Retina (tissue), 1 donor: Measurements from ENCODE around the gene FUT2.
"Not testable (repeated sequence)": the region's sequence is repeated elsewhere in the genome, so short reads cannot be mapped to it uniquely, and the experiment has no call there.

Source experiments
- DNase-seq: peaks from one replicate; pipeline ENCODE4 v3.0.0-alpha.2; 2016

The FUT2 gene

DNA sequence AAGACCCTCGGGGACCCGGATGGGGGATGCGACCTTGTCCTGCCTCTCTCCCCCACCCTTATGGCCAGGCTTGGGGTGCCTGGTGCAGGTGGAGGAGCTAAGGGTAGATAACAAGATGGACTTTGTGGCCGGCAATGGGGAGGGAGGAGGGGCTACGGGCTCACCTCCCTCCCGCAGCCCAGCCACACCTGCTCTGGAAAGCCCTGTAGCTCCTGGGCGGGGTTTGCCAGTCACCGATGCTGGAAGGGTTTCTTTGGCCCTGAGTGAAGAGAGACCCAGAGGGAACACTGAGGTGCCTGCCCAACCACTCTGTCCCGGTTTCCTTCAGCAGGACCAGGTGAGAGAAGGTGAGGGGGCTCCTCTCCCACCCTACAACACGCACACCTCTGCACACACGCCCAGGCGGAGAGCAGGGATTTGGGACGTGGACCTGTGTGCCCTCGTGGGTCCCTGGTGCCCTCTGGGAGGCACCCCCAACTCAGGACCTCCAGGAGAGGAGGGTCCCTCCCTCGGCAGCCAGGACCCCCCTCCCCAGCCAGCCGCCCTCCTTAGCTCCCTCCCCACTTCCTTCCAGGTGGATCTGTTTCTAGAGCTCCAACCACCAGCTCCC, at the start of gene FUT2:
Gene FUT2, plus strand, starts transcription at position 229 of the 610 bp plus-strand sequence. CDS start 6,986 bp downstream, outside the sequence.
- DNase-seq: no peak

DNA sequence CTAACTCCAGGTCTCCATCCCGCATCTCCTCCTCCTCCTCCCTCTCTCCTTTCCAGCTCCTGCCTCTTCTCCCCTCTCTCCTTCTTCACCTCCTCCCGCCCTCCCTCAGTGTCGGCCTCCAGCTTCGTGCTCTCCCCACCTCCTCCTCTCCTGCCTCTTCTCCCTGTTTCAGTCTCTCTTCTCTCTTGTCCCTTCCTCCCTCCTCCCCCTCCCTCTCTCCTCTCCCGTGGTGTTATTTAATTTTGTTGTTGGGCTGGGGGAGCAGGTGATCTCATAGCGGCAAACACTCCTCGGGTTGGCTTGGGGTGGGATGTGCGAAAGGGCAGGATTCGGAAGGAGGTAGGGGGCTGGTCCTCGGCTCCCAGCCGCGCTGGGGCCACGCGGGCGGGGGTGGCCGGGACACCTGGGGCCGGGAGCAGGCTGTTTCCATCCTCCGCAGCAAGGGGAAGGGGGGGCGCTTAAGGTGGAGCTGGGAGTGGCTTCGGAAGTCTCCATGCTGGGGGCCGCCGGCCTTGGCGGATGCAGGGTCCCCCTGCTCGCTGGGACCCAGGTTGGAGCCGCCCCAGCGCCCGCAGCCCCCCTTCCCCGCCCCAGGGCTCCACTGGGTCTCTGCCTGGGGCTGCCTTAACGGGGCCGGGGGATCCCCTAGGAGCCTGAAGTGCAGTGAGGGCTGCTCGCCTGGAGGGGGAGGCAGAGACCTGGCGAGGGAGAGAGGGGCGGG, 49.6 kb upstream of the FUT2 start, which contains the start of gene CA11:
Gene CA11, minus strand, starts transcription at position 187 of the 721 bp plus-strand sequence. CDS start 555 bp downstream, outside the sequence.
- DNase-seq: peak; percentile 90

DNA sequence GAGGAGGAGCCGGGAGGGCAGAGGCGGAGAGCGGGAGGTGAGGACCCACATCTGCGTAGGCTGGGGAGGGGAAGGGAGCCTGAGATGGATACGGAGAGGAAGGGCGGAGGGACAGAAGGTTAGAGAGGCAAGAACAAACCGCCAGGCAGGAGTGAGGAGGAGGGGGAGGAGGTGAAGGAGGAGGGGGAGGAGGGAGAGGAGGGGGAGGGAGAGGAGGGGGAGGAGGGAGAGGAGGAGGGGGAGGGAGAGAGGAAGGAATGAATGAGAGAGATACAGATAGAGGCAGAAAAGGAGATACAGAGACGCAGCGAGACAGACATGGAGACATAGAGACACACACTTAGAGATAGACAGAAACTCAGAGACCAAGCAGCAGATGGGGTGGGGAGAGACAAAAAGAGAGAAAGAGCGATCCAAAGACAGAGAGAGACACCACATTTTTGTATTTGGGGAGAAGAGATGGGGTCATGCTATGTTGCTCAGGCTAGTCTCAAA, 49.0 kb upstream of the FUT2 start:
- no peak for DNase-seq

DNA sequence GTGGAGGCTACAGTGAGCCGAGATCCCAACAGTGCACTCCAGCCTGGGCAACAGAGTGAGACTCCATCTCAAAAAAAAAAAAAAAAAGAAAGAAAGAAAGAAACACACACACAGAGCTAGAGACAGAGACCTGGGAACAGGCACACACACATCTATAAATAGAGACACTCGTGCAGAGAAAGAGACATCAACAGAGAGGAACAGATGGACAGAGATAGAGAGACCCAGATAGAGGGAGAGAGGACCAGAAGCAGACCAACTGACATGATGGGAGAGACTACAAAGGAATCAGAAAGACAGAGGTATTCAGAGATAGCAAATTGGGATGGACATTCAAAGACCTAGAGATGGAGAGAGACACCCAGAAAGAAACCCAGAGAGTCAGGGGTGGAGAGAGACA, 47.6 kb upstream of the FUT2 start:
- DNase-seq: no peak

DNA sequence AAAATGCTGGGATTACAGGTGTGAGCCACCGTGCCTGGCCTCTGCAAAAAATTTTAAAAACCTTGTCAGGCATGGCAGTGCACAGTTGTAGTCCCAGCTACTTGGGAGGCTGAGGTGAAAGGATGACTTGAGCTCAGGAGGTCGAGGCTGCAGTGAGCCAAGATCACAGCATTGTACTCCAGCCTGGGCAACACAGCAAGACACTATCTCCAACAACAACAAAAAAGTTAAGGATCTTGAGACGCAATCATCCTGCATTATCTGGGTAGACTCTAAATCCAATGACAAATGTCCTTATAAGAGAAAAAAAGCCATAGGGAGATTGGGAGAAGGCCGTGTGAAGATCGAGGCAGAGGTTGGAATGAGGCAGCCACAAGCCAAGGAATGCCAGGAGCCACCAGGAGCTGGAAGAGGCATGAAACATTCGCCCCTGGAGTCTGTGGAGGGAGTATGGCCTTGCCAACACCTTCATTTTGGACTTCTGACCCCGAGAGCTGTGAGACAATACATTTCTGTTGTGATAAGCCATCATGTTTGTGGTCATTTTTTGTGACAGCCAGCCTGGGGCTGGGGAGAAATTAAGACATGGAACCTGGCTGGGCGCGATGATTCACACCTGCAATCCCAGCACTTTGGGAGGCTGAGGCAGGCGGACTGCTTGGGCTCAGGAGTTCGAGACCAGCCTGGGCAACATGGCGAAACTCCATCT, 44.6 kb upstream of the FUT2 start:
- no peak for DNase-seq

DNA sequence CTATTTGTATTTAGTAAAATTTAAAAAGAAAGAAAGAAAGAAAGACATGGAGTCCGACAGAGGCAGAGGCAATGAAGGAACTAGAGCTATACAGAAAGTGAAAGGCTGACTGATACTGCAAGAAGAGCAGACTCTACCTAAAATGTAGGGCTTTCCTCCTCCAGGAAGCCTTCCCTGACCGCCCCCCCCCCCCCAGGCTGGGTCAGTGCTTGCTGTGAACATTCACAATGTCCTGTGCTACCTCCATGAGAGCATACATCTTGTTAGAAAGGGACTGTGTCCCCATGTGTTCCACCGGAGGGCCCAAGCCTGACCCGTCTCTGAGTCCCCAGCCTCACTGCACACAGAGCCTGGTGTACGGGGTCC, 44.1 kb upstream of the FUT2 start:
- DNase-seq: no peak

DNA sequence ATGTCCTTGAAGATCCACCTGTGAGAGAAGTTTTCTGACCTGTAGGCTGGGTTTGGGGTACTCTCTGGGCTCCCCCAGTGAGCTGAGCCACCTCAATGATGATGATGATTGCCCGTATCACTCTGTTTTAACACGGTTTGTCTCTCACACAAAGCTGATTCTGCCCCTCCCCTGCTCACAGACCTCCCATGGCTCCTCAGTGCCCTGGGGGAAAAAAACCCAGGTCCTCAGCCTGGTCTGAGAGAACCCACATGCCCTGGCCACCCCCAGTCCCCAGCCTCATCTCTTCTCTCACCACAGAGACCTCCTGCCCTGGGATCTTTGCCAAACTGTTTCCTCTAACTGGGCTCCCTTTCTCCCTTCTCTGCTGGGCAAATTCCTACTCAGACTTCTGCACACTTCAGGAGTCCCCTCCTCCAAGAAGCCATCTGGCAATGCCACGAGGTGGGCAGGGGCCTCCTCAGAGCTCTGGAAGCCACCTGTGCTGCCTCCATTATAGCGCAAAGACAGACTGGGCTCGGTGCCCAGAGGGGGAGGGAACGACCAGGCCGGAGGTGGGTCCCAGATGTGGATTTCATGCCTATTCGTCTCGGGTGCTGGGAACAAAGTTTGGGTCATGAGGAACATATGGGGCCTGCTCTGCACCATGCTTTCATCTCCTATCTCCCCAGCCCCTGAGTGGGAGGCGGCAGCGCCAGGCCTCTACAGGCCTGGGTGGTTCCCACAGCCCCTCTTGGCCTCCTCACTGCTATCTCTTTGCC, 41.3 kb upstream of the FUT2 start:
- no peak for DNase-seq

DNA sequence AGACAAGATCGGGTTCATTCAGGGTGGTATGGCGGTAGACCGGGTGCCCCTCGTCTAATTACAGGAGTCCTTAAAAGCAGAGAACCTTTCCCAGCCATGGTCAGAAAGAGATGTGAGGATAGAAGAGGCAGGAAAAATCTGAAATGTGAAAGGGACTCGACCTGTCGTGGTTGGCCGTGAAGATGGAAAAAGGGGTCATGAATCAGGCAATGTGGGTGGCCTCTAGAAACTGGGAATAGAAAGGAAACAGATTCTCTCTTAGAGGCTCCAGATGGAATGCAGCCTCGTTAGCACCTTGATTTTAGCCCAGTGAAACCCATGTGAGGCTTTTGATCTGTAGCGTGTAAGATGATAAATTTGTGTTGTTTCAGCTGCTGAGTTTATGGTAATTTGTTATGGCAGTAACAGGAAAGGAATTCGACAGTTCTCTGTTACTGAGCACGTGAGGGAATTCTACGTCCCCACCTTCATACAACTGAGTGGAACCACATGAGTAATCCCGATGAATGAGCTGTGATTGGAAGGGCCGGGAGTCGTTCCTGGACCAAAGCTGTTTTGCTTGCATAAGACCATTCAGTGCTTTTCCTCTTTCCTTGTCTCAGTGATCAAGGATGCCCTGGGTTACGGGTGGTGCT, 38.8 kb upstream of the FUT2 start:
- peak; percentile 20 for DNase-seq

DNA sequence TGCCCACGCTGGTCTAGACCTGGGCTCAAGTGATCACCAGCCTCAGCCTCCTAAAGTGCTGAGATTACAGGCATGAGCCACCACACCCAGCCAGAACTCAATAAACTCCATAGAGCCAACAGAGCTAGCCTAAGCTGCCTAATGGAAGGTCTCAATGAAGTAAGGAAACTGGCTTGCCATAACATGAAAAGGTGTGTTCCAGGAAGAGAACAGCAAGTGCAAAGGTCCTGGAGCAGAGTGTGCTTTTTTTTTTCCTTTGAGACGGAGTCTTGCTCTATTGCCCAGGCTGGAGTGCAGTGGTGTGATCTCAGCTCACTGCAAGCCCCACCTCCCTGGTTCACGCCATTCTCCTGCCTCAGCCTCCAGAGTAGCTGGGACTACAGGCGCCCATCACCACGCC, 37.9 kb upstream of the FUT2 start:
- DNase-seq: not testable (repeated sequence)

DNA sequence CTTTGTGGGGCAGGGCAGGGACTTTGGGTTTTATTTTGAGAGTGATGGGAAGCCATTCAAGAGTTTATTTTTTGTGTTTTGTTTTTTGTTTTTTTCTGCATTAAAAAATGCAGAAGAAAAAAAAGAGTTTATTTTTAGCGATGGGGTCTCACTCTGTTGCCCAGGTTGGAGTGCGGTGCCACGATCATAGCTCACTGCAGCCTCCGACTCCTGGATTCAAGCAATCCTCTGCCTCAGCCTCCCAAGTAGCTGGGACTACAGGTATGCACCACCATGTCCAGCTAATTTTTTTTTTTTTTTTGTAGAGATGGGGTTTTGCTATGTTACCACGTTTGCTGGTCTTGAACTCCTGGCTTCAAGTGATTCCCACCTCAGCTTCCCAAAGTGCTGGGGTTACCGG, 37.3 kb upstream of the FUT2 start:
- DNase-seq: no peak

DNA sequence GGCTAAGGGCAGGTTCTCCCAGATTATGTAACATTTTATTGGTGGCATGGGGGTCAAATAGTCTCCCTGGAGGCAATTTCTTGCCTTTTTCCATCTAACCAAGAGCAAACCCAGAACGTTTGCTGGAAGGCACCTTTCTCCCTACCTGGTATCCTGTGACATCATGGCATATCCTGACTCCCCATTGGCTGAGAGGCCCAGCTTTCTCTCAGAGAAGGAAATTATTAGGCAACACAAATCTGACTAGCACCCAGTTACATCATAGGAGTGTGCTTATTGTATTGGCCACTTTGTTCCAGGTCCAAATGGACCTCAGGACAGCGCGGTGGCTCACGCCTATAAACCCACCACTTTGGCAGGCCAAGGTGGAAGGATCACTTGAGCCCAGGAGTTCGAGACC, 36.0 kb upstream of the FUT2 start:
- DNase-seq: no peak

DNA sequence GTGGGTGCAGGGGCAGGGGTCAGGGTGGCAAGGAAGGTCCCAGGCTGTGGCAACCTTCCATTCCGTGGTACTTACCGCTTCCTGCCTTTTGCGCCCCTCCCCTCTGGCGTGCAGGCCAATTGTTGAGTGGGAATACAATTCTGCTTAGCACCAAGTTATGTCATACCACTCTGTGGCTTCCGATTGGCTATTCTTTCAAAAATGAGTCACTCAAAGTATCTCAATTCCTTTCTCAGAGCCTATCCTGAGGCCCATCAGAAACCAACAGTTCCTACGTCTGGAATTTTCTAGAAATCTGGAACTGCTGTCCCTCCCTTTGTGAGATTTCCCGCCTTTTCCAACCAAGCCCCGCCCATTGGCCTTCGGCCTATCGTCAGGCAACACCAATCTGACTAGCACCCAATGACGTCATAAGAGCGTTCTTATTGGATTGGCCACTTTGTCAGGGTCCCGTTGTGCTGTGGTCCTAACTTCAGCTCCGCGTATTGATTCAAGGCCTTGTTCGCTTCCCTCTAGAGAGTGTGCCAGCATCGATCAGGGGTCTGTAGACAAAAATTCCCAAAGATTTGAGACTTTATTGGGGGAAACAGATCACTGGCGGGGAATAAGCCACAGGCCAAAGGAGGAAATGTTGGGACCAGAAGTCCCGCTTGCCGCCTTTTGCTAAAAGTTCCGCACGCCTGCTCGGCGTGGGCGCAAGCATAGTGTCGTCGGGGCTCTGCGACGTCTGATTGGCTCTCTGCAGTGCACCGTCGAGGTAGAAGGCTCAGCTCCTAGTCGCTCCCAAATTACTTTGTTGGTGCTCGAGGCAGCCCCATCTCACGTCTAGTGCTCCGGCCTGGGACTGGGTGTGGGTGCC, 34.7 kb upstream of the FUT2 start:
- peak; percentile 61 for DNase-seq

DNA sequence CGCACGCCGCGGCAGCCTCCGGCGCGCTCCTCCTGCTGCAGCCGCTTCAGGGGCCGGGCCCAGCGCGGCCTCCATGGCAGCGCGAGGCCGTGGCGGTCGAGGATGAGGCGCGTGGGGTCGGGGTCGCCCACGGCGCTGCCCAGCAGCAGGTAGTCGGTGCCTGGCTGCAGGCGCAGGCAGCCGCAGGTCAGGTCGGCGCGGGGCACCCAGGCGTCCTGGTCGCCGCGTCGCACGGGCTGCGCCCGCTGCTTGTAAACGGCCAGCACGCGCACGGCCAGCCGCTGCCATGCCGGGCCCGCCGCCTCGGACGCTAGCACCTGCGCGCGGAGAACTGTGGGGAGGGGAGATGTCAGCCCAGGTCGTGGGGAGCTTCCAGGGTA, 34.1 kb upstream of the FUT2 start:
- no peak for DNase-seq

DNA sequence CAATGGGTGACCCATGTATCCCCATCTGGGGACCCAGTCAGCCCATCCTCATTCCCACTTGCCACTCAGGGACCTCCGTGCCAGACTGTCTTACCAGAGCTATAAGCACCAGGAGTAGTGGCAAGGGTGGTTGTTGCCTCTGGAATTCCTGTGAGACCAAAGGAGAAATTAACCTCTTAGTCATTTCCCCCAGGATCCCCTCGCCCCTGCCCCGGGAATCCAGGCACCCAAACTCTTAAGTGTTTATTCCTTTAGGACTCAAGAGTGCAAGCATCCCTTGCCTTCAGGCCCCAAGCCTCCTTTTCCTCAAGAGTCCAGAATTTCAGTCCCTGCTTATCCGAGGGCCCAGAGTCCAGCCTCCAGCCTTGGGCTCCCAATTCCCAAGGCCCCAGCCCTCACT, 32.1 kb upstream of the FUT2 start:
- DNase-seq: no peak

DNA sequence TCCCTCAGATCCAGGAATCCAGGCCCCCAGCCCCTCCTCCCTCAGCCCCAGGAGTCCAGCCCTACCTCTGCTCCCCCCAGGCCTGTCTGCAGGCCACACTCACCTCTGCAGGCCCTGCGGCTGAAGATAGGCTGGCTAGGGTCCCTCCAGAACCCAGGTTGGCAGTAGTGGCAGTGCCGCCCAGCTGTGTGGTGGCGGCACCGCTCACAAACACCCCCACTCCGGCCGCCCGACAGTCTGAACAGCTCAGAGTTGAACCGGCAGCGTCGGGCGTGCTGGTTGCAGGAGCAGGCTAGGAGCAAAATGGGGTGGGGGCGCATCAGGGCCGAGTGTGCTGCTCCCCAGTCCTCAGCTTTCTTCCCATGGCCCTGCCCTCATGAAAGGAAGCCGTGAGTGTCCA, 31.3 kb upstream of the FUT2 start:
- no peak for DNase-seq

DNA sequence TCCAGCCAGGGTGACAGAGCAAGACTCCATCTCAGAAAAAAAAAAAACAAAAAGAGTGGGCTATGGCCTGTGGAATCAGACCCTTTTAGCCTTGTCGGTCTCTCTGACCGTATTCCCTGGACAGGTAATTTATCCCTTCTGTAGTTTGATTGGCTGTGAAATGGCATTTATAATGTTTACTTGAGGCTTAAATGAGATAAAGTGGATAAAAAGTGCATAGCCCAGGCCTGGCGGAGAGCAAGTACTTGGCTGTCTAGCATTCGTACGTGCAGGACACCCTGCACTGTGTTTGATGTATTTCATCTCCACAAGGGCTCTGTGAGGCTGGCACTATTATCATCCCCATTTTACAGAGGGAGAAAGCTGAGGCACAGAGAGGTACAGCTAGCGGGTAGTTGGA, 30.0 kb upstream of the FUT2 start:
- DNase-seq: no peak

DNA sequence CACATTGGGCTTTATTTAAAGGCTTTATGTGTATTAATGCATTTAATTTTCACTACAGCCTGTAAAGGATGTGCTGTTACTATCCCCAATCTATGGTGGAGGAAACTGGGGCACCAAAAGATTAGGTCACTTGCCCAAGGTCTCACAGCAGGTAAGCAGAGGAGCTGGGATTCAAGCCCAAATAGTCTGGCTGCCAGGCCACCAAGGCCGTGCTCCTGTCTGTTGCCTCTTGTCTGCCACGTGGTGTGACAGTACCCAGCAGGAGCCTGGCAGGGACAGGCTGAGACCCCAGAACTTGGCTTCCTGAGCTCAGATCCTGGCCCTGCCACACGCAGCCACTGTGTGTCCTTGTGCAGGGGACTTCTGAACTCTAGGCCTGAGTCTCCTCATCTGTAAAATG, 27.4 kb upstream of the FUT2 start:
- DNase-seq: no peak

DNA sequence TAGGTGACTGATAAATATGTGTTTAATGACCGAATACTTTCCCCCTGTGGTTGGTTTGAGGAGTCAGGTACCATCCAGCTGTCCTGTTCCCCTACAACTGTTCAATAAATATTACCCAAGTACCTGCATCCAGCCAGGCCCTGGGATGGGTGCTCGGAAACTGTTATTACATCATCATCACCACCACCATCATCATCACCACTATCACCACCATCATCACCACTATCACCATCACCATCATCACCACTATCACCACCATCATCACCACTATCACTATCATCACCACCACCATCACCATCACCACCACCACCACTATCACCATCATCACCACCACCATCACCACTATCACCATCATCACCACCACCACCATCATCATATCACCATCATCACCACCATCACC, 27.0 kb upstream of the FUT2 start:
- DNase-seq: no peak

DNA sequence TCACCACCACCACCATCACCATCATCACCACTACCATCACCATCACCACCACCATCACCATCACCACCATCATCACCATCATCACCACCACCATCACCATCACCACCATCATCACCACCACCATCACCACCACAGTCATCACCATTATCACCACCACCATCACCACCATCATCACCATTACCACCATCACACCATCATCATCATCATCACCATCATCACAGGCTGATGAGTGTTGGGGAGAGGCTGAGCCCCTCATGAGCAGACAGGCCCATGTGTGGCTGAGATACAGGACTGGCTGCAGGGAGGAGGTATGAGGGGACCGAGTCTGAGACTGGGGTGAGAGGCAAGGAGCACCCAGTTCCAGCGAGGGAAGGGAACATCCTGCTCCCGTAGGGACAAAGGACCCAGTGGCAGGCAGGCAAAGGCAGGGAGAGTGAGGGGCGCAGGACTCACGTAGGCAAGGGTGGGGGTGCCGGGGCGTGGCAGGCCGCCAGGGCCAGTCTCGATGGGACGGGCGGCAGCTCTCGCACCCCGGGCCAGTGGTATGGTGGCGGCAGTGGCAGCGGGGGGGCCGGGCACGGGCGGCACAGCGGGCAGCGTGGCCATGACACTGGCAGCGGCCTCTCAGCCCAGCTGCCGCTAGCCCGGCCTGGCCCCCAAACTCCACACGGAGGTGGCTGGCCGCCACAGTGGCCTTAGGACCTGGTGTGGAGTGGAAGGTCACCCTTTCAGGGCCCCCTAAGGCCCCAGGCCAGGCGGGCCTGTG, 25.7 kb upstream of the FUT2 start:
- DNase-seq: no peak

DNA sequence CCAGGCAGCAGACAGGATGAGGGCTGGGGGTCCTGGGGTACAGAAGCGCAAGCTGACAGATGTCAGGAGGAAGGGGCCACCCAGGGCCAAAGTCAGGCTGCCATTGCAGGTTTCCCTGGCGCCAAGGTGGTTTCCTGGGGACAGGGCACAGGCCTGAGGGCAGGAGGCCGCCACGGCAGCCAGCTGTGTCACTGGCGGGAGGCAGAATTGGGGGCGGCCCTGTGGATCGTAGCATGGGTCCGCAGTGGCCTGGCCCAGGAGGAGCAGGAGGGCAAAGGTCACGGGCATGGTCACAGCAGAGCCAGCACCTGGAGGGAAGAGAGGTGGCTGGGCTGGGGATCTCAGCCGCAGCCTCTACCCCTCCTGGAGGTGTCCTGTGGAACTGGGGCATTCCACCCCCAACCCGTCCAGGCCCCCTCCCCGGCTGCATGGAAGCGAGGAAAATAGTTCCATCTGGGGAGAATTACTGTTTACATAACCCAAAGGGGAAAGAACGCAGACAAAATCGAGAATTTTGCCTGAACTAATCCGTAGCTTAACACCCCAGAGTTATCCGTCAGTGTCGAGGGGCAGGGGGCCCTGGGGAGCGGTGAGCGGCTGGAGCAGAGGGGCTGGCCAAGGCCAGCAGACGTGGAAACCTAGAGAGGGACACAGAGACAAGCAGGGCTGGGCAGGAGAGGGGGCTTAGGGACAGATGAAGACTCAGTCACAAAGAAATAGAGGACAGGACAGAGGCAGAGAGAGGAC, 24.9 kb upstream of the FUT2 start:
- no peak for DNase-seq
